DND-41 (cell line): Measurements from ENCODE around the gene PAFAH1B1.

Experiments used
- ATAC-seq: fragments of 200-7000 bp; cut with Tn5 transposase; 3 replicates; pipeline ENCODE4 v1.9.1; 2021; ENCODE audit warnings: low read depth; ENCODE audit not compliant: insufficient read depth
- DNase-seq: peaks from one replicate; pipeline ENCODE4 v3.0.0-alpha.2; 2020
- H2AFZ ChIP-seq: 2 replicates; pipeline ENCODE4 v1.6.0; 2012; ENCODE audit warnings: low read depth, low read length
- H3K27ac ChIP-seq: 2 replicates; pipeline ENCODE4 v1.5.1; 2012; ENCODE audit warnings: low read length, inconsistent platforms
- H3K27me3 ChIP-seq: fragments of 200-600 bp; sonication (generic); 2 replicates; pipeline ENCODE4 v1.6.0; 2012; ENCODE audit warnings: low read length, mild to moderate bottlenecking, inconsistent platforms; ENCODE audit not compliant: insufficient read depth, poor library complexity
- H3K36me3 ChIP-seq: 2 replicates; pipeline ENCODE4 v1.5.1; 2012; ENCODE audit warnings: low read length, inconsistent platforms; ENCODE audit not compliant: insufficient read depth
- H3K4me1 ChIP-seq: 2 replicates; pipeline ENCODE4 v1.5.1; 2012; ENCODE audit warnings: mild to moderate bottlenecking, low read length; ENCODE audit not compliant: insufficient read depth
- H3K4me2 ChIP-seq: 2 replicates; pipeline ENCODE4 v1.6.0; 2012; ENCODE audit warnings: mild to moderate bottlenecking, moderate library complexity, low read length, inconsistent platforms; ENCODE audit not compliant: insufficient read depth
- H3K4me3 ChIP-seq, 2 experiments: fragments of 200-600 bp in 1 of 2; shearing (Covaris generic) in 1 of 2; 2 replicates each; pipeline ENCODE4 v1.5.1; 2012 to 2016; ENCODE audit warnings: inconsistent platforms in 2 of 2, low read length in 2 of 2, mild to moderate bottlenecking in 2 of 2, low read depth in 1 of 2, moderate library complexity in 1 of 2
- H3K79me2 ChIP-seq: 2 replicates; pipeline ENCODE4 v1.6.0; 2012; ENCODE audit warnings: low read length, inconsistent platforms; ENCODE audit not compliant: insufficient read depth
- H3K9ac ChIP-seq: 2 replicates; pipeline ENCODE4 v1.6.0; 2012; ENCODE audit warnings: low read depth, mild to moderate bottlenecking, inconsistent platforms, low read length, moderate library complexity
- H3K9me3 ChIP-seq: 2 replicates; pipeline ENCODE4 v1.5.1; 2012; ENCODE audit warnings: low read length, moderate library complexity, mild to moderate bottlenecking, inconsistent platforms; ENCODE audit not compliant: insufficient read depth, severe bottlenecking
- H4K20me1 ChIP-seq: 2 replicates; pipeline ENCODE4 v1.6.0; 2012; ENCODE audit warnings: low read length; ENCODE audit not compliant: insufficient read depth
- EZH2 ChIP-seq: IDR thresholded peaks from 3 replicates; pipeline ENCODE4 v1.6.1; 2012; ENCODE audit warnings: borderline replicate concordance, low read depth, mild to moderate bottlenecking, moderate library complexity, low read length, inconsistent platforms; ENCODE audit not compliant: severe bottlenecking
- TF ChIP-seq, protein P1 (sequence below): IDR thresholded peaks from 2 replicates; pipeline ENCODE4 v1.5.1; 2012; ENCODE audit warnings: borderline replicate concordance, low read length, moderate library complexity, mild to moderate bottlenecking; ENCODE audit not compliant: poor library complexity, severe bottlenecking; ENCODE audit errors: extremely low read depth

Gene PAFAH1B1

DNA sequence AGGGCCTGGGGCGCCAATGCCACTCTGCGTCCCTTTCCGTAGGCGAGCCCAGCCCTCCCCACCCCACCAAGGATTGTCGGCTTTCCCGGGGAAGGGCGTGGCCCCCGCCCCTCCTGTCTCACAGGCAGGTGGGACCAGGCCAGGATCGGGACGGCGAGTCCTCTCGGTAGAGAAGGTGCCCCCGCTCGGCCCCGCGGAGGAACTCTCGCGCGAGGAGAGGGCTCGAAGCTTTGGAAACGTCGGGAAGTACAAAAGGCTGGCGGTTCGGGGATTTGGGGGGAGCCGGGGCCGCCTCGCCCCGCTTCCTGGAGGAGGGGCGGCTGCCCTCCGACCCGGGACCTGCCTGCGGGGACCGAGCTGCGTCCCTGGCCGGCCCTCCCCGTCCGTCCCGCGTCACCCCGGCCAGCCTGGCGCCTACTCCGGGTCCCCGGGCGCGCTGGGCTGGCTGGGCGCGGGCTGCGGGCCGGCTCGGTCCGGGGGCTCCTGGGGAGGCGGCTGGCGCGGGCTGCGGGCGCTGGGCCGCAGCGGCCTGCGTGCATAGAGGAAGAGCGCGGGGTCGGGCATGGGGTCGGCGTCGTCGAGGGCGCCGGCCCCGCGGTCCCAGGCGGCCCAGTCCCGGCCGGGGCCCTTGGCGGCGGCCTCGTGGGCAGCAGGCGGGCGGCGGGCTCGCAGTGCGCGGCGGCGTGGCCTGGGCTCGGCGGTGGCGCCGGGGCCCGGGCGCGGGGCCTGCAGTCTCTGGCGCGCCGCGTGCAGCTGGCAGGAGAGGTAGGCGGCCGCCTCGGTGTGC is 130.7 kb downstream of the PAFAH1B1 start:
- no peaks in the 10 kb centered on the region for H3K79me2 ChIP-seq
- no peak for DNase-seq
- no peaks in the 10 kb centered on the region for H3K4me1 ChIP-seq
- H3K4me2 ChIP-seq = no peak overlapping the region
- H3K27ac ChIP-seq = no peak overlapping the region
- ATAC-seq = no peak
- no peak overlapping the region for H2AFZ ChIP-seq
- no peaks in the 10 kb centered on the region for H3K36me3 ChIP-seq
- H3K9me3 ChIP-seq = no peaks in the 10 kb centered on the region
- H3K9ac ChIP-seq = no peak overlapping the region
- TF ChIP-seq EZH2 = no peak
- TF ChIP-seq, protein P1, sequence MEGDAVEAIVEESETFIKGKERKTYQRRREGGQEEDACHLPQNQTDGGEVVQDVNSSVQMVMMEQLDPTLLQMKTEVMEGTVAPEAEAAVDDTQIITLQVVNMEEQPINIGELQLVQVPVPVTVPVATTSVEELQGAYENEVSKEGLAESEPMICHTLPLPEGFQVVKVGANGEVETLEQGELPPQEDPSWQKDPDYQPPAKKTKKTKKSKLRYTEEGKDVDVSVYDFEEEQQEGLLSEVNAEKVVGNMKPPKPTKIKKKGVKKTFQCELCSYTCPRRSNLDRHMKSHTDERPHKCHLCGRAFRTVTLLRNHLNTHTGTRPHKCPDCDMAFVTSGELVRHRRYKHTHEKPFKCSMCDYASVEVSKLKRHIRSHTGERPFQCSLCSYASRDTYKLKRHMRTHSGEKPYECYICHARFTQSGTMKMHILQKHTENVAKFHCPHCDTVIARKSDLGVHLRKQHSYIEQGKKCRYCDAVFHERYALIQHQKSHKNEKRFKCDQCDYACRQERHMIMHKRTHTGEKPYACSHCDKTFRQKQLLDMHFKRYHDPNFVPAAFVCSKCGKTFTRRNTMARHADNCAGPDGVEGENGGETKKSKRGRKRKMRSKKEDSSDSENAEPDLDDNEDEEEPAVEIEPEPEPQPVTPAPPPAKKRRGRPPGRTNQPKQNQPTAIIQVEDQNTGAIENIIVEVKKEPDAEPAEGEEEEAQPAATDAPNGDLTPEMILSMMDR = no peak
- H3K4me3 ChIP-seq = no peak overlapping the region
- no peaks in the 10 kb centered on the region for H3K27me3 ChIP-seq
- no peaks in the 10 kb centered on the region for H4K20me1 ChIP-seq

DNA sequence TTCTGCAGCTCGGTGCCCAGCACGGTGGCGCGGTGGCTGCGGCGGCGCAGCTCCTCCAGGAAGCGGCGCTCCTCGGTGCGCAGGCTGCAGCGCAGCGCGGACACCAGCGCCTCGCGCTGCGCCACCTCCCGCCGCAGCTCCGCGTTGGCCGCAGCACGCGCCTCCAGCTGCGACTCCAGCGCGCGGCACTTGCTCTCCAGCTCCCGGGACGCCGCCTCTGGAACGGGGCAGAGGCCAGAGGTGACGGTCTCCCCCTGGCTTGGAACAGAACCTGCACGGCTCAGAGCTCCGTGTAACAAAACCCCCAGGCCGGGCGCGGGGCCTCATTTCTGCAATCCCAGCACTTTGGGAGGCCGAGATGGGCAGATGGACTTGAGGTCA is 131.3 kb downstream of the PAFAH1B1 start:
- Histone ChIP-seq H2AFZ (no peak overlapping the region), H3K27ac (no peak overlapping the region), H4K20me1 (no peaks in the 10 kb centered on the region; the same call in 1 of the 2 replicates), H3K9me3 (no peaks in the 10 kb centered on the region), H3K36me3 (no peaks in the 10 kb centered on the region), H3K4me2 (no peak overlapping the region), H3K4me1 (no peaks in the 10 kb centered on the region), H3K79me2 (no peaks in the 10 kb centered on the region), H3K27me3 (no peaks in the 10 kb centered on the region), H3K9ac (no peak overlapping the region), H3K4me3 (no peak overlapping the region)
- ATAC-seq (no peak), DNase-seq (no peak)
- TF ChIP-seq, protein P1 = no peak
- no peak for TF ChIP-seq EZH2

DNA sequence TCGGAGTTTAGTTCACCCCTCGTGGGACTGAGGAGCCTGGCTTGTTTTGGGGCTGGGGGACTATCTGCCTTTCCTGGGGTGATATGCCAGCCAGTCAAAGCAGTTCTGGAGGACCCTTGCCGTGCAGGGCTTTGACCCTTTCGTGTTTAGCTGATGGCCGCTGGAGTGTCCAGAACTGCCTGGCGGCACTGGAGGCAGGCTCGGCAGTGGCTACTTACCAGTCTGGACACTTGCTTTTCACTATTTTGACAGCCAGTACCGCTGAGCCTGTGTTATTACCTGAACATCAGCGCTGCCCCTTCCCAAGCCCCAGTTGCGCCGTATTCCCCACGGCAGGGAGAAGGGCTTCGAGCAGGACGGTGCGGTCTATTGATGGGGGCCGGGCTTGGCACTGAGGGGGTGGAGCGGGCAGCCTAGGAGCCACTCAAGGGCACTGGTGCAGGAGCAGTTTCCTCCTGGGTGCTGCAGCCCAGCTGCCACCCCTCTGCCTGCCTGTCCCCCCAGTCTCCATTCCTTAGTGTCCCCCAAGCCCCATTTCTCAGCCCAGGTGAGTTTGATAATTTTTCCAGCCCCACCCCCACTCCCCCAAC is 137.4 kb downstream of the PAFAH1B1 start:
- DNase-seq = no peak
- no peak overlapping the region for H3K9ac ChIP-seq
- no peak overlapping the region for H3K4me2 ChIP-seq
- H3K4me3 ChIP-seq = no peak overlapping the region
- TF ChIP-seq EZH2 = no peak
- TF ChIP-seq, protein P1 = no peak
- H3K9me3 ChIP-seq = no peaks in the 10 kb centered on the region
- no peaks in the 10 kb centered on the region for H3K79me2 ChIP-seq
- H2AFZ ChIP-seq = no peak overlapping the region
- H3K36me3 ChIP-seq = no peaks in the 10 kb centered on the region
- H4K20me1 ChIP-seq = peaks cover 5% of the 10 kb centered on the region; the same call in 1 of the 2 replicates
- H3K4me1 ChIP-seq = no peaks in the 10 kb centered on the region
- ATAC-seq = no peak
- no peak overlapping the region for H3K27ac ChIP-seq
- peaks cover 4% of the 10 kb centered on the region for H3K27me3 ChIP-seq
